ENCODE data around the gene CRKL. TPM values are rescaled to one million over a fixed set of nuclear protein-coding genes. Genes with fewer than 3 reads are reported as not detected.
A peak's percentile ranks its signal among the peaks of the same experiment; 100 is the strongest.

The CRKL gene
- total RNA-seq, 4 donors from 2014 or later = 29.4 to 74.2 (median 57.6) TPM

DNA sequence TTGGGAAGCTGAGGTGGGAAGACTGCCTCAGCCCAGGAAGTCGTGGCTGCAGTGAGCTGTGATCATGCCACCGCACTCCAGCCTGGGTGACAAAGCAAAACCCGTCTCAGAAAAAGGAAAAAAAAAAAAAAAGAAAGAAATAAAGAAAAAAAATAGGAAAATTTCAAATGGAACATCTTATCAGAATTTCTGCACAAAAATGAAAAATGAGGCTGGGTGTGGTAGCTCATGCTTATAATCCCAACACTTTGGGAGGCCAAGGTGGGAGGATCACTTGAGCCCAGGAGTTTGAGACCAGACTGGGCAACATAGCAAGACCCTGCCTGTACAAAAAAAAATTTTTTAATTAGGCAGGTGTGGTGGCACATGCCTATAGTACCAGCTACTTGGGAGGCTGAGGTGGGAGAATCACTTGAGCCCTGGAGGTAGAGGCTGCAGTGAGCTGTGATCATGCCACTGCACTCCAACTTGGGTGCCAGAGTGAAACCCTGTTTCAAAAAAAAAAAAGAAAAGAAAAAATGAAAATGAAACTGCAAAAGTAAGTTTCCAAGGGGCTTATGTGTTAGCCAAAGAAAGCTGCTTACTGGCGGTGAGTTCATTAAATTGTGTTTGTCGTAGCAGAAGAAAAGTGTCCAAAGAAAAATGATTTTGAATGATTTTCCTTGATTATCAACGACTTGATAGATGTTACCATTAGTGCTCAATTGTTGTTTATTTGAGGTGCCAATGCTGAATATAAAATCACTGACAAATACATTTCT, 7.5 kb upstream of the CRKL start:
- H3K4me1 ChIP-seq = no peaks in the 10 kb centered on the region
- intact Hi-C loops (cut with DNase I; ENCODE audit: low total_unique reads) = no loop called here
- H3K27ac ChIP-seq = no peak overlapping the region
- no peak overlapping the region for H3K4me3 ChIP-seq
- no peaks in the 10 kb centered on the region for H3K27me3 ChIP-seq
- DNase-seq = no peak
- no peaks in the 10 kb centered on the region for H3K36me3 ChIP-seq
- no peaks in the 10 kb centered on the region for H3K9me3 ChIP-seq
- TF ChIP-seq POLR2A (IDR thresholded peaks at IDR 0.05) = no peak
- no peak for TF ChIP-seq CTCF (IDR thresholded peaks at IDR 0.05)

DNA sequence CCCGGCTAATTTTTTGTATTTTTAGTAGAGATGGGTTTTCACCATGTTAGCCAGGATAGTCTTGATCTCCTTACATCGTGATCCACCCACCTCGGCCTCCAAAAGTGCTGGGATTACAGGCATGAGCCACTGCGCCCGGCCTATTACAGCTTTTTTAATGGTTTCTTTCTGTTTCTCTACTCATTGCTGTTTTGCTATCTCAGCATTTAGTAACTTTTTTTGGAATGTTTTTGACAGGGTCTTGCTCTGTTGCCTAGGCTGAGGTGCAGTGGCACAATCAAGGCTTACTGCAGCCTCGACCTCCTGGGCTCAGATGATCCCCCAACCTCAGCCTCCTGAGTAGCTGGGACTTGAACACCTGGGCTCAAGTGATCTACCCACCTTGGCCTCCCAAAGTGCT, 4.7 kb upstream of the CRKL start:
- Histone ChIP-seq H3K36me3 (no peaks in the 10 kb centered on the region), H3K27me3 (no peaks in the 10 kb centered on the region), H3K4me3 (no peak overlapping the region), H3K4me1 (no peaks in the 10 kb centered on the region), H3K27ac (no peak overlapping the region), H3K9me3 (no peaks in the 10 kb centered on the region)
- no peak for DNase-seq
- intact Hi-C loops (cut with DNase I; ENCODE audit: low total_unique reads) = no loop called here
- TF ChIP-seq POLR2A (IDR thresholded peaks at IDR 0.05) = no peak
- no peak for TF ChIP-seq CTCF (IDR thresholded peaks at IDR 0.05)

- Histone ChIP-seq H3K4me3 (peak overlapping the region; percentile 77 to 92), H3K27ac (peak overlapping the region in 1 of 2 donors; percentile 91), H3K9me3 (no peaks in the 10 kb centered on the region), H3K27me3 (no peaks in the 10 kb centered on the region), H3K4me1 (peaks cover 0 to 3% of the 10 kb centered on the region in 2 donors), H3K36me3 (no peaks in the 10 kb centered on the region)
- no peak for DNase-seq
- intact Hi-C loops (cut with DNase I; ENCODE audit: low total_unique reads) = no loop called here
- TF ChIP-seq POLR2A (IDR thresholded peaks at IDR 0.05) (no peak), CTCF (IDR thresholded peaks at IDR 0.05) (no peak)
Measured at GRCh38 chr22:20918663-20919218, 1.5 kb downstream of the CRKL start.

- Histone ChIP-seq H3K9me3 (no peaks in the 10 kb centered on the region), H3K4me1 (peaks cover 0 to 3% of the 10 kb centered on the region in 2 donors), H3K36me3 (no peaks in the 10 kb centered on the region), H3K4me3 (peak overlapping the region; percentile 77 to 92), H3K27ac (no peak overlapping the region), H3K27me3 (no peaks in the 10 kb centered on the region)
- DNase-seq = no peak
- intact Hi-C loops (cut with DNase I; ENCODE audit: low total_unique reads) = no loop called here
- TF ChIP-seq POLR2A (IDR thresholded peaks at IDR 0.05) (no peak), CTCF (IDR thresholded peaks at IDR 0.05) (no peak)
Measured at GRCh38 chr22:20919718-20920117, 2.5 kb downstream of the CRKL start.

- no peaks in the 10 kb centered on the region for H3K27me3 ChIP-seq
- H3K27ac ChIP-seq = no peak overlapping the region
- intact Hi-C loops (cut with DNase I; ENCODE audit: low total_unique reads) = no loop called here
- no peaks in the 10 kb centered on the region for H3K9me3 ChIP-seq
- no peaks in the 10 kb centered on the region for H3K36me3 ChIP-seq
- peaks cover 0 to 3% of the 10 kb centered on the region in 2 donors for H3K4me1 ChIP-seq
- H3K4me3 ChIP-seq = peak overlapping the region; percentile 77 to 92
- TF ChIP-seq POLR2A (IDR thresholded peaks at IDR 0.05) = no peak
- no peak for TF ChIP-seq CTCF (IDR thresholded peaks at IDR 0.05)
- no peak for DNase-seq
Measured at GRCh38 chr22:20920881-20921203, 3.6 kb downstream of the CRKL start.
